DMS114 treated with DMSO at 0.1 percent for 48 hours (cell line): ENCODE results near the gene CCND1.
"Not testable (repeated sequence)": the region's sequence is repeated elsewhere in the genome, so short reads cannot be mapped to it uniquely, and the experiment has no call there.

Source experiments
- DNase-seq: peaks from one replicate; lab custom pipeline; 2025; ENCODE audit not compliant: unreplicated experiment; lab: John Stamatoyannopoulos, UW

Gene CCND1

DNA sequence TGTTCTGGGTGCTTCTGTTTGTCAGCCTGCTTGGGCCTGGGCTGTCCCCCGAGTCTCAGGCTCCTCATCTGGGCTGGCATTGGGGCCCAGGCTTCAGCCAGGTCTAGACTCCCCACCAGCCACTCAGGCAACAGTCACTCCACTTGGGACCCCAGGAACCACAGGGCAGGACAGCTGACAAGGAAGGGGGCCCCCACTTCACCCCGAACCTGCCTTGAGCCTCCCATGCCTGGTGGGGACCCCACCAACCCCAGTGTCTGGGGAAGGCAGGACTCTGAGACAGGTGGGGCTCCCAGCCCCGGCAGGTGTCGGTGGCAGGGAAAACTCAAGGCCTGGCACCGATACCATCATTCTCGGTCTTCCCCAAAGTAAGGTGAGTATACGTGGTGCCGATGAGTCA lies 45.9 kb downstream of the CCND1 start:
- DNase-seq, result no peak

DNA sequence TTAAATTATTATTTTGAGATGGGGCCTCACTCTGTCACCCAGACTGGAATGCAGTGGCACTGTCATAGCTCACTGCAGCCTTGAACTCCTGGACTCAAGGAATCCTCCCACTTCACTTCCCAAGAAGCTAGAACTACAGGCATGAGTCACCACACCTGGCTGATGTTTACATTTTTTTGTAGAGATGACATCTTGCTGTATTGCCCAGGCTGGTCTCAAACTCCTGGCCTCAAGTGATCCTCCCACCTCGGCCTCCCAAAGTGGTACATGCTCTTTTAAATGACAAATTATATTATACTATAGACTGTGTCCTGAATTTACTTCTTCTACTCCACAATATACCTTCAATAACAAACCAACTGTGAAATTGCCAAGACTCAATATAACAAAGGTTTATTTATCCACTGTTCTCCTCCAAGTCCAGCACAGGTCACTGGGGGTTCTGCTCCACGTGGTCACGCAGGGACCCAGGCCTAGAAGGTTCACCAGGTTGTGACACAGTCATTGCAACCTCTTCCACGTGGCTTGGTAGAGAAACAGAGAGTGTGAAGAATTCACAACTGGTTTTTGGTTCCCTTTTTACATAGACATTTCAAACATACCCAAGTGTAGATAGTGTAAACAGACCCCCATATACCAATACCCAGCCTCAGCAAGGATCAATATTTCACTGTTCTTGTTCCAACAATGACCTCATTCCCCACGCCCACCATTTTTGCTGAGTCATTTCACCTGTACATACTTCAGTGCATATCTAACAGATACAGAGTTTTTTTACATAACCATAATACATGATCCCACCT lies 47.2 kb downstream of the CCND1 start:
- DNase-seq, result not testable (repeated sequence)

DNA sequence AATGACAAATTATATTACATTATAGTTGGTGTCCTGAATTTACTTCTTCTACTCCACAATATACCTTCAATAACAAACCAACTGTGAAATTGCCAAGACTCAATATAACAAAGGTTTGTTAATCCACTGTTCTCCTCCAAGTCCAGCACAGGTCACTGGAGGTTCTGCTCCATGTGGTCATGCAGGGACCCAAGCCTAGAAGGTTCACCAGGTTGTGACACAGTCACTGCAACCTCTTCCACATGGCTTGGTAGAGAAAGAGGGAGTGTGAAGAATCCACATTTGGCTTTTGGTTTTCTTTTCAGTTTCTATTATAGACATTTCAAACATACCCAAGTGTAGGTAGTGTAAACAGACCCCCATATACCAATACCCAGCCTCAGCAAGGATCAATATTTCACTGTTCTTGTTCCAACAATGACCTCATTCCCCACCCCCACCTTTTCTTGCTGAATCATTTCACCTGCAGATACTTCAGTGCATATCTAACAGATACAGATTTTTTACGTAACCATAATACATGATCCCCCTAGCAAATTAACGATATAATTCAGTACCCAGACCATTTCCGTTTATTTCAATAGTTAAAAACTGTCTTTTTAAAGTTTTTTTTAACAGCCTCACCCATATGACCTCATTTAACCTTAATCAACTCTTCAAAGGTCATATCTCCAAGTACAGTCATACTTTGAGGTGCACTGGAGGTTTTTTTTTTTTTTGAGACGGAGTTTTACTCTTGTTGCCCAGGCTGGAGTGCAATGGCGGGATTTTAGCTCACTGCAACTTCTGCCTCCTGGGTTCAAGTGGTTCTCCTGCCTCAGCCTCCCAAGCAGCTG lies 48.7 kb downstream of the CCND1 start:
- DNase-seq, result no peak

DNA sequence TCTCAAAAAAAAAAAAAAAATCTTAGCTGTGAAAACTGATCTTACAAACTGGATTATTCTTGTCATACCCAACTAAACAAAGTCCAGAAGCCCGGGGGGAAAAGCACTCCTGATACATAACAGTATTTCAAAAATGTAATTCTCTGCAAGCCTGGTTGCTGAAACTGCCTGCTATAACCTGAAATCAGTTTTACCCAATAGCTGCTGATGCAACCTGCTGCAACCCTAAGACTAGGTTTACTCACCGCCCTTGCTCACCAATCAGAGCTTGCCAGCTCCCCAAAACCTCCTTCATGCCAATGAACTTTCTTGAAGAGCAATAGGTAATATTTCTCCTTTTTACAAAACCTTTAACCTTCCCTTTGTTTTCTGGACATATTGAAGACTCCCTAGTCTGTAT lies 50.5 kb downstream of the CCND1 start:
- no peak for DNase-seq

DNA sequence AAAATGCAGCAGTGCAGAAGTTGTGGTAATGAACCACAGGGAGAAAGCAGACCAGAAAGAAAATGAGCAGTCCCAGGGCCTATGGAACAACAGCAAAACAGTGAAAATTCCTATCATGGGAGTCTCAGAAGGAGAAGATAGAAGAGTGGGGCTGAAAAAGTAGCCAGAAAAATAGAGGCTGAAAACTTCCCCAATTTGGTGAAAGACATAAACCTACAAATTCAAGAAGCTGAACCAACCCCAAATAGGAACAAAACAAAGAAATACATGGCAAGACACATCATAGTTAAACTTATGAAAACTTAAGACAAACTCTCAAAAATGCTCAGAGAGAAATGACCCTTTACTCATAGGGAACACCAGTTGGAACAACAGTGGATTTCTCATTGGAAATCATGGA lies 51.5 kb downstream of the CCND1 start:
- no peak for DNase-seq

- no peak for DNase-seq
These were observed 53.8 kb downstream of the CCND1 start for GRCh38 chr11:69694781-69695180.

GRCh38 chr11:69695581-69695980 lies 54.6 kb downstream of the CCND1 start:
- no peak for DNase-seq

- not testable (repeated sequence) for DNase-seq
These were observed 55.0 kb downstream of the CCND1 start for GRCh38 chr11:69695995-69696394.

DNA sequence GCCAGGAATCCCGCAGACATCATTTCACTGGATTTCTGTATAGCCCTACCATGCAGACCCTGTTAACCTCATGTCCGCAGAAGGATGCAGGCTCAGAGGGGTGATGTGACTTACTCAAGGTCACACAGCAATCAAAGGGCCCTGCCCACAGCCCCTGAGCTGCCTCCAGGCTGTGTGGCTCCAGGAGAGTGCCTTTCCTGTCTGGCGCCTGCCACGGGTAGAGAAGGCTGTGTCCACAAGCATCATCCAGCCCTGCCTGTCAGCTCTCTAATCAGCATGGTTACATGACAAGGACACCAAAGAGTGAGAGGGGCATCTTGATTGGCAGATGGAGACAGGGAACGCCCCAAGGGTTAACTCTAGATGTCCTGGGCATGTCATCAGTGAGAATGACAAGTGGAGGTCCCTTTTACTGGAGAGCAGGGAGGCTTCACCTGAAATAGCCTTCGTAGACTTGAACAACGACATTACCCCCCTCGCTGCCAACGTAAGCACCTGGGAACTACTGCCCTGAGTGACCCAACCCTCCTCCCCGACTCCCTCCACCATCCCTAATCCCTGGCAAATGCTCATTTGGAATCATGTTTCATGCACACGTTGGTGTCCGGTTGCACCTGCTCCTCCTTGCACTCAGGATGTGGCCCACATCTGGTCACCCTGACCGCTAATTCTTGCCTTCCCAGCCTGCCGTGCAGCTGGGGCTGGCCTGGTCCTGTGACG lies 56.0 kb downstream of the CCND1 start:
- DNase-seq, result no peak

DNA sequence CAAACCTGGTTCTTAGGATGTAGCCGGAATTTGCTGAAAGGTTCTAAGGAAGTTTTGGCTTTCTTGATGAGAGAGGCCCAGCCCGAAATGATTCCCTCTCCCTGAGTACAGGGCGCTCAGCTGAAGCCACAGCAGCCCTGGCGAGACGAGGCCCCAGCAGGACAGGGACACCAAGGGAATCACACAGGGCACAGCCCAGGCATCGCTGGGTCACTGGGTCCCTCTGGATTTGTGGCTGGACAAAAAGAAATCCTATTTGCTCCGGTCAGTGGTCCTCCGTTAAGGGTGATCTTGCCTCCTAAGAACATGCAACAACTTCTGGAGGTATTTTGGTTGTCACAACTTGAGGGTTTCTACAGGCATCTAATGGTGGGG lies 56.5 kb downstream of the CCND1 start:
- no peak for DNase-seq

DNA sequence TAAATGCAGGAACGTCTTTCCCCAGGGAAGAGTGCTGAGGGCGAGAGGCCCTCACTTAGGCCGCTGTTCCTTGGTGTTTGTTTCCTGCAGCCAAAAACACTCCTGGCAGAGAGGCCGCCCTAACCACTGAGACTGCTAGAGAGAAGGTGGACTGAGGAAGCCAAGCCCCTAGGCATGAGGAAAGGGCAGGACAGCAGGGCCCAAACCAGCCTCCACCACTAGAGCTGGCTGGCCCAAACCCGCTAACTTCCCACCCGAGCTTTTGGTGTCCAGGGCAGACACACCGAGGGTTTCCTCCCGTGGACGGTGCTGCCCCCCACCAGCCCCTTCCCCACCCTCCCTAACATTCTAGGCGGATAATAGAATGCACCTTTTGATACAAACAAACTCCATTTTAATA lies 56.9 kb downstream of the CCND1 start:
- DNase-seq, result no peak

GRCh38 chr11:69698362-69698761 lies 57.4 kb downstream of the CCND1 start:
- no peak for DNase-seq

GRCh38 chr11:69699213-69699612 lies 58.3 kb downstream of the CCND1 start:
- DNase-seq, result no peak

- DNase-seq, result no peak
These were observed 59.6 kb downstream of the CCND1 start for GRCh38 chr11:69700278-69701140.

DNA sequence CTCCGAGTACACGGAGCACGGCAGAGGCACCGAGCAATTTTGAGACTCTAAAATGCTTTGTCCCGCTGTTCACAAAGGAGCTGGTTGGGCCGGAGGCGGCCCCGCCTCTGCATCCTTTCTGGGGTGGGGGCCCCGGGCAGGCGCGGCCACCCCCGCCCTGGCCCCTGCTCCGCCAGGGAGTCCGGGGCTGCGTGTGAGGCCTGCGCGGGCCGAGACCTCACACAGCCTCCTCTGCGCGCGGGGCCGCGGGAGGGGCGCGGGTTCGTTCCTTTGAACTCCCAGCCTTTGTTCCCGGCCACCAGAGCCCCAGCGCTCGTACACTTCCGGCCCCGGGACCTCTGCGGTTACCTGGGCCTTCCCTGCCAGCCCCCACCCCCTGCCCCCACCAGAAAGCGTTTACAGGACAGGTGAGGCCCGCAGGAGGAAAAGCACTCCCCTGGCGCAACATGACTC lies 61.3 kb downstream of the CCND1 start:
- DNase-seq, result no peak

DNA sequence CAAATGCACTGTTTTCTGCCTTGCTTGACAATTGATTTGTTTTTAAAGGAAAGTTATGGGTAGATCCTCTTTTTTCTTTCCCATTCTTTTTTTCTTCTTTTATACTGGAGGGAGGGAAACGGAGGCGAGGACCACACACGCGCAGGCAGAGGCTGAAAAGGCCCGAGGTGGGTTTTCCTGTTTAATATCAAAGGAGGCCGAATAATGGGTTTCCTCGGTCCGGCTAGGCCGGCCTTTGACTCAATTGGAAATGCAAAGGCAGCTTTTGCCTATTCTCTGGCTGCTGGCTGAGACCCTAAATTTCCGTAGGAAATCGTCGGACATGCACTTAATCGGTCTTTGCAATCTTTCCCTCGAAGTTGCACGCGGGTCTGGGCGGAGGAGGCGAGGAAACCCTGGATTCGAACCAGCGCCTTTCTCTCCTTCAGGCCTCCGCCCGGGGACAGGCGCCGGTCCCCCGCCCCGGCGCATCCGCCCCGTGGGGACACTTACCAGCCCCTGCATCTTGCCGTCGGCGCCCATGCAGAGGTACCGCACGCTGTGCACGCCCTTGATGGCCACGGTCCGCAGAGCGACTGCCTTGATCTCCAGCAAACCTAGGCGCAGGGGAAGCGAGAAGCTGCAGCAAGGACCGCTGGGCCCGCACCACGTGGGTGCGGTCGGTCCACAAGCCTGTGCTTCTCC lies 62.0 kb downstream of the CCND1 start:
- no peak for DNase-seq

DNA sequence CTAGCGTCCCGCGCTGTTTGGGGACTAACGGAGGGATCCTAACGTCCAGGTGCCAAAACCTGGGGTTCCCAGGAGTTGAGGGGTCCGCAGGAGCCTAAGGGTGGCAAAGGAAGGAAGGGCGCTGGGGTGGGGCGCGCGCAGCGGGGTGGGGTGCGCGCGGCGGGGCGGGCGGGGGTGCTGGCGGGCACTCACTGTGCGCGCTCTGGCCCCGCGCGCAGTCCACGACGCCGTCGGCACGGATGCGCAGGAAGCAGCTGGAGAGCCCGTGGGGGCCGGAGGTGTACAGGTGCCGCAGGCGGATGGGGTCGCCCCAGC lies 62.5 kb downstream of the CCND1 start:
- no peak for DNase-seq
